Activated CD4-positive, CD25-positive, alpha-beta regulatory T cell treated with anti-CD3 and anti-CD28 coated beads, Interleukin-2, amount 50 U/mL, for 72 hours (primary cell): ENCODE results near the gene PIGS.

Source experiments
- DNase-seq: peaks from one replicate; pipeline ENCODE4 v3.0.0; 2021

The PIGS gene

GRCh38 chr17:28549236-28550132 is 21.8 kb downstream of the PIGS start:
- DNase-seq, result peak; percentile 59

GRCh38 chr17:28548417-28549130 is 22.8 kb downstream of the PIGS start:
- DNase-seq, result no peak

GRCh38 chr17:28547623-28548416 is 23.5 kb downstream of the PIGS start:
- DNase-seq, result peak; percentile 76

GRCh38 chr17:28547096-28547622 is 24.2 kb downstream of the PIGS start:
- no peak for DNase-seq

GRCh38 chr17:28545787-28546415 is 25.4 kb downstream of the PIGS start:
- DNase-seq, result no peak

- DNase-seq, result no peak
These were observed 26.2 kb downstream of the PIGS start for GRCh38 chr17:28545141-28545503.

GRCh38 chr17:28544402-28545140 is 26.8 kb downstream of the PIGS start:
- DNase-seq, result no peak

- DNase-seq, result no peak
These were observed 29.9 kb downstream of the PIGS start for GRCh38 chr17:28541439-28541838.

GRCh38 chr17:28540231-28540630 is 31.1 kb downstream of the PIGS start:
- DNase-seq, result no peak

GRCh38 chr17:28538296-28538895 is 32.9 kb downstream of the PIGS start:
- DNase-seq, result no peak

- no peak for DNase-seq
These were observed 34.1 kb downstream of the PIGS start for GRCh38 chr17:28537219-28537610.

- no peak for DNase-seq
These were observed 34.6 kb downstream of the PIGS start for GRCh38 chr17:28536532-28537218.

- no peak for DNase-seq
These were observed 36.5 kb downstream of the PIGS start for GRCh38 chr17:28534740-28535375.

- no peak for DNase-seq
These were observed 38.1 kb downstream of the PIGS start for GRCh38 chr17:28533091-28533807.

- DNase-seq, result no peak
These were observed 39.0 kb downstream of the PIGS start for GRCh38 chr17:28532050-28532960.

- no peak for DNase-seq
These were observed 40.4 kb downstream of the PIGS start for GRCh38 chr17:28530926-28531325.

- DNase-seq, result no peak
These were observed 41.1 kb downstream of the PIGS start for GRCh38 chr17:28530250-28530649.

- DNase-seq, result no peak
These were observed 42.3 kb downstream of the PIGS start for GRCh38 chr17:28529013-28529400.
